ENCODE measurements around the gene ANO5. TPM values are rescaled to one million over a fixed set of nuclear protein-coding genes. Genes with fewer than 3 reads are reported as not detected.

ANO5 gene
- total and polyA plus RNA-seq, 2 of the 4 experiments (the other 2 are of a cell fraction): not detected

DNA sequence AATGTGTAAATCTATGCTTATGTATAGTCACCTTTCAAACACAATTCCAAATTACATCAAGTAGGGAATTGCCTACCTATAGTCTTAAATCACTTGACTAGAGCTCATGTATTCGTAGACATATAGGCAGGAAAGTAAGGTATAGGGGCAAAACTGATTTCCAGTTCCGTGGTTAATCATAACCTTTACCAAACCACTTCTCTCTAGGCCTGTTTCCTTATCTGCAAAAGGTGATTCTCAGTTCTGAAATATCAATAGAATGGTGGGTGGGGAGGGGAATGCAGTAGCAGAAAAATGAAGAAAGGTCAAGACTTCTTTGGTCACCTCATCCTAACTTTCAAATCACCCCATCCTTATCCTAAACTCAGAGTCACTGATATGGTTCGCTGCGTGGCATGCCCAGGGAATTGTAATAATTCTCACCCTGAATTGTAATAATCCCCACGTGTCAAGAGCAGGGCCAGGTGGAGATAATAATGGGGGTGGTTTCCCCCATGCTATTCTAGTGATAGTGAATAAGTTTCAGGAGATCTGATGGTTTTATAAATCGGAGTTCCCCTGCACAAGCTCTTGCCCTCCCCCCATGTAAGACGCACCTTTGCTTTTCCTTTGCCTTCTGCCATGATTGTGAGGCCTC is 1.9 kb upstream of the ANO5 start:
- H3K9me3 ChIP-seq (ENCODE audit: control insufficient read depth, insufficient read depth, low read length): peaks cover 3% of the 10 kb centered on the region; the same call in 1 of the 2 replicates
- no peak overlapping the region for H2BK5ac ChIP-seq (ENCODE audit: low read depth, low read length, poor library complexity, severe bottlenecking)
- no peaks in the 10 kb centered on the region; the same call in 1 of the 2 replicates for H3K27me3 ChIP-seq (ENCODE audit: control insufficient read depth, insufficient read depth, low read length)
- no peak overlapping the region for H3K27ac ChIP-seq (ENCODE audit: insufficient read depth, low read length)
- no peak overlapping the region for H3K4me2 ChIP-seq (ENCODE audit: low read depth, low read length)
- no peaks in the 10 kb centered on the region for H3K79me1 ChIP-seq (ENCODE audit: low read depth in 1 of 2, low read length in 2 of 2)
- no peaks in the 10 kb centered on the region for H4K20me1 ChIP-seq (ENCODE audit: insufficient read depth, low read length)
- H2BK120ac ChIP-seq (ENCODE audit: low read depth, low read length): no peak overlapping the region
- in situ Hi-C loops (cut with MboI; ENCODE audit: low sequenced_read_pairs) (no loop called here), dilution Hi-C loops (cut with HindIII; ENCODE audit: low sequenced_read_pairs, unreplicated experiment) (no loop called here), intact Hi-C loops (cut with micrococcal nuclease) (no loop called here)
- no peak overlapping the region for H2AFZ ChIP-seq (replicated peaks; ENCODE audit: low read length, poor library complexity)
- DNase-seq (no peak), ATAC-seq (ENCODE audit: low read depth) (no peak)
- H2AK5ac ChIP-seq (ENCODE audit: low read depth, low read length): no peak overlapping the region
- no peak overlapping the region for H3K4me3 ChIP-seq (ENCODE audit: insufficient read depth, low read depth, low read length)
- H3K9ac ChIP-seq (ENCODE audit: low read depth, low read length): no peak overlapping the region
- ChIA-PET CTCF (no interaction called here), POLR2A (ENCODE audit: unreplicated experiment) (no interaction called here)
- no peaks in the 10 kb centered on the region for H3K9me1 ChIP-seq (ENCODE audit: insufficient read depth, low read length)
- WGBS, 2 experiments (ENCODE audit: extremely low coverage in 2 of 2, insufficient read length in 1 of 2): no CpG with 5 or more reads among the region's 7 CpGs
- no peak overlapping the region for H2BK20ac ChIP-seq (ENCODE audit: low read depth, low read length)
- H4K91ac ChIP-seq (ENCODE audit: insufficient read depth, low read depth, low read length): no peak overlapping the region
- no peak overlapping the region for H4K5ac ChIP-seq (ENCODE audit: low read depth, low read length)
- BruUV-seq (replicated peaks): no TSS peak
- H4K8ac ChIP-seq (ENCODE audit: low read depth in 2 of 2, low read length in 2 of 2): no peak overlapping the region
- TF ChIP-seq MAFK (IDR thresholded peaks at IDR 0.05; ENCODE audit: low read depth, low read length) (no peak), CHD1 (IDR thresholded peaks at IDR 0.05; ENCODE audit: low read depth, low read length) (no peak), NFE2L2 (IDR thresholded peaks at IDR 0.05; ENCODE audit: low read depth, low read length) (no peak), RFX5 (IDR thresholded peaks at IDR 0.05; ENCODE audit: low read depth, low read length) (no peak)
- H3K36me3 ChIP-seq (ENCODE audit: control insufficient read depth, insufficient read depth, low read length): no peaks in the 10 kb centered on the region
- H2BK15ac ChIP-seq (ENCODE audit: low read depth, low read length): no peak overlapping the region
- H3K18ac ChIP-seq (ENCODE audit: low read depth, low read length): no peak overlapping the region
- H3K4me1 ChIP-seq (ENCODE audit: control insufficient read depth, insufficient read depth, low read length): no peaks in the 10 kb centered on the region
- no peak overlapping the region for H3K56ac ChIP-seq (ENCODE audit: extremely low read depth, insufficient read depth, low read length)
- no peak overlapping the region for H2AK9ac ChIP-seq (replicated peaks; ENCODE audit: low read depth, low read length, poor library complexity)
- H3K23ac ChIP-seq (ENCODE audit: low read depth, low read length): no peak overlapping the region
- H3K14ac ChIP-seq (replicated peaks; ENCODE audit: low read depth, low read length): no peak overlapping the region
- no peak overlapping the region for H3K4ac ChIP-seq (ENCODE audit: low read depth, low read length)

Data from IMR-90 (cell line).